COLO829 (cell line): ENCODE data around the gene GFM1.

ENCODE experiments used
- DNase-seq: peaks from one replicate; pipeline ENCODE4 v3.0.0; 2012; ENCODE audit warnings: low spot score

Gene GFM1

GRCh38 chr3:158727206-158728060 lies 83.1 kb downstream of the GFM1 start:
- DNase-seq: peak; percentile 88

GRCh38 chr3:158728061-158728377 lies 83.7 kb downstream of the GFM1 start:
- no peak for DNase-seq

GRCh38 chr3:158728851-158729250 lies 84.5 kb downstream of the GFM1 start:
- DNase-seq: no peak

GRCh38 chr3:158731486-158731885 lies 87.2 kb downstream of the GFM1 start:
- no peak for DNase-seq

GRCh38 chr3:158731938-158732855 lies 87.9 kb downstream of the GFM1 start, which contains the start of gene RARRES1:
RARRES1 (minus strand) TSS chr3:158732457; CDS start chr3:158732415, 42 bp downstream.
- no peak for DNase-seq

DNA sequence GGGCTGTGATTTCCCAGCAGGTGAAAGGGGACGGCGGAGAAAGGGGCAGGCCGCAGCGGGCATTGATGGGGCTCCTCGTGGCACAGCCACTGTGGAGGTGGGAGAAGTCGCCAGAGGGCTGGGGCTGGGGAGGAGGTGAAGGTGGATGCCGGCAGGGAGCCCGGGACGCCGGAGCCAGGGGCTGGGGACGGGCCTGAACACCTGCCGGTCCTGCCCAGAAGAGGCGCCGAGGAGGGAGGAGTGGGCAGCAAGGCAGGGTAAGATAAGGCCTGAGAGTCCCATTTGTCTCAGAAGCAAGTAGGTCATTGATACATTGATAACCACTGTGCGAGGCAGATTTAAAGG lies 88.5 kb downstream of the GFM1 start:
- DNase-seq: no peak

DNA sequence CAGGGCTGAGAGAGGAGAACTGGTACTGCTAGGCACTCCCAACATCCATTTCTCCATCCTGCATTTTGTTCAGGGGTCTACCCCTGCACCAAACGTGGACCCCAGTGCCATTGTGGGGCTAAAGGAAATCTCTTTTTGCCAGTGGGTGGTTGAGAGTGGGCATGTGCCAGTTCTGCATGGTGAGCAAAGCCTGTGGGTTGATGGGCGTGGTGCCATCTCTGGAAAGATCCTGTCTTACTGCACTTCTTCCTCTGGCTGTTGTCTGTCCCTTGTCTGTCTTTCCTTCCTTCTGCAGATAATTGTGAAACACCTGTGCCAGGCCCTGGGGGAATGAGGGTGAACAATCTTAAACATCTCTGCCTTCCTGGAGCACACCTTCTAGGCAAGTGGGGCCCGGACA lies 89.3 kb downstream of the GFM1 start:
- no peak for DNase-seq

GRCh38 chr3:158735296-158736033 lies 91.1 kb downstream of the GFM1 start:
- no peak for DNase-seq

- DNase-seq: no peak
Measured at GRCh38 chr3:158737410-158737809, 93.1 kb downstream of the GFM1 start.

GRCh38 chr3:158737976-158738615 lies 93.8 kb downstream of the GFM1 start:
- DNase-seq: no peak

DNA sequence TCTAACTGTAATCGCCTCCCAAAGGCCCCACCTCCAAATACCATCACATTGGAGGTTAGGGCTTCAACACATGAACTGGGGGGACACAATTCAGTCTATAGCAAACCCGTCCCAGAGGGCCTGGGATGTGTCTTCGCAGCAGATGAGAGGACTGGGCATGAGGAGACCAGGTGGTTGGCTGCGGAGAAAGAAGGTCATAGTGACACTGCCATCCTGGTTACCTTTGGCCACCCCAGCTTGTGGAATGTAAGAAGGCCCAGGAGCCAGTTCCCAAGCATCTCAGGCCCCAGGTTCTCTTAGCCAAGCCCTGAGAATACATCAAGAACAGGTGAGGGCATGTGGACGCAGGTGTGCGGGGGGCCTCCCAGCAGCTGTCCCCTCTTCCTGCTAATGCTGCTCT lies 94.3 kb downstream of the GFM1 start:
- DNase-seq: no peak

DNA sequence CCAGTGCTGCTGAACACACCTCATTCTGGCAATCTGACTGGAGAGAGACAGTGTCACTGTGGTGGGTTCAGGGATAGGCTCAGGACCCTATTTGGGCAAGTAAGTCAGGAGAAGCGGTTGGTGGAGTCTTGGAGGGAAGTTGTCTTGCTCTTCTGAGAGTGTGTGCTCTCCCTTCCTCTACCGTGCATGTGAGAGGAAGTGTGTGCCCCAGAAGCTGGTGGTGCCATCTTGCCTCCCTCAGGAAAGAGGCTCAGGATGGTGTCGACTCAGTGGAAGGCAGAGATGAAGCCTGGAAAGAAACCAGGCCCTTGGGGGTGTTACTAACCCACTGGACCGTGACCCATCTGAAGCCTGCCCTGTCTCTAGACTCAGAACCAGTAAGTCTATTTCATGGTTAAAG lies 94.8 kb downstream of the GFM1 start:
- no peak for DNase-seq

DNA sequence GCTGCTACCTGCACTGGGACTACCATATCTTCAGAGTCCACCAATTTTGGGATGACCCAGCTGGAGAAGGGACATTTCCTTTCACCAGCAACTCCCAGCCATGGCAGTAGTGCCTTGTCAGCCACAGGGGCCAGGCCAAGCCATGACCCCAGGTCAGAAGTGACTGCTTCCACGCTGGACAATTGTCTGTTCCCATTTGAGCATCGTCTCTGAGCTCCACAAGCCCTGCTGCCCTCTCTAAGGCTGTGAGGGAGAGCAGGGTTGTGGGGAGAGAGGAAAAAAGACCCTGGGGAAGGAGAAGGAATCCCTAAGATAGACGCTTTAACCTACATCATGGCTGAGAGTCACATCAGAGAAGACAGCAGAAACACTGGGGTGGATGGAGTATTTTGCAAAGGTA lies 95.3 kb downstream of the GFM1 start:
- no peak for DNase-seq
